ENCODE measurements around the gene BBS5.
"Not testable (repeated sequence)": the region's sequence is repeated elsewhere in the genome, so short reads cannot be mapped to it uniquely, and the experiment has no call there.

Gene BBS5

DNA sequence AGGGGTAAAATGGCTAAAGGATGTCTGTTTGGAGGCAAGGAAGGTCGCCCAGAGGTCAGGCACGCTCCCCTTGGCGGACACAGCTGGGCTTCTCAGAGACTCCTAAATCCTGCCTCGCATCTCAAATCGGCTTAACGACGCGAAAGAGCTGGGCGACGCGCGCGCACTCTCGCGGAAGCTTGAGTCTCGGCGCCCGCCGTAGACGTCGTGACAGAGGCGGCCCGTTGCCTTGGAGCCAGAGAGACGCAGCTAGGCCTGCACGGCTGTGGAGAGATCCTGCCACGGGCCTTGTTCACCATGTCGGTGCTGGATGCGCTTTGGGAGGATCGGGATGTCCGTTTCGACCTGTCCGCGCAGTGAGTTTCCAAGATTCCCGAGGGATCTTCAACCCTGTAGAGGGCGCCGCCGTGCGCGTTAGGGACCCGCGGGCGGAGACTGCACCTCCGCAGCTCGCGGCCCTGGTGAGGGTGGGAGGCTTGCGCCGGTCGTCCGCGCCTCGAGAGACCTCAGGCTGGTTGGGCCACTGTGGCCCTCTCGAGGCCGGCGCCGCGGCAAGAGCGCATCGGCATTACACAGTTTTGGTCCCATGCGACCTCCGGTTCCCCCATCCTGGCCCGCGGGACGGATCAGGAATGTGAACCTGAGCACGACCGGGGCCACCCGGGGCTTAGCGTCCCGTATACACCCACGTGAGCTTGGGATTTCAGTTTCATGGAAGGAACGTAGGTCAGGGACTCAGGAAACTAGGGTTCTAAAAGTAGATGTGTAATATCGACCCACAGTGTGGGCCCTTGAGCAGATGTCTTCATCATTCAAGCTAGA is at the start of gene BBS5:
Gene BBS5 (plus strand): TSS at position 238 of the 822 bp plus-strand sequence. CDS start 60 bp downstream, at position 298.
- DNase-seq, result peak; percentile 80

DNA sequence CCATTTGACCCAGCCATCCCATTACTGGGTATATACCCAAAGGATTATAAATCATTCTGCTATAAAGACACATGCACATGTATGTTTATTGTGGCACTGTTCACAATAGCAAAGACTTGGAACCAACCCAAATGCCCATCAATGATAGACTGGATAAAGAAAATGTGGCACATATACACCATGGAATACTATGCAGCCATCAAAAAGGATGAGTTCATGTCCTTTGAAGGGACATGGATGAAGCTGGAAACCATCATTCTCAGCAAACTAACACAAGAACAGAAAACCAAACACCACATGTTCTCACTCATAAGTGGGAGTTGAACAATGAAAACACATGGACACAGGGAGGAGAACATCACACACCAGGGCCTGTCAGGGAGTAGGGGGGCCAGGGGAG is 47.5 kb upstream of the BBS5 start:
- not testable (repeated sequence) for DNase-seq

DNA sequence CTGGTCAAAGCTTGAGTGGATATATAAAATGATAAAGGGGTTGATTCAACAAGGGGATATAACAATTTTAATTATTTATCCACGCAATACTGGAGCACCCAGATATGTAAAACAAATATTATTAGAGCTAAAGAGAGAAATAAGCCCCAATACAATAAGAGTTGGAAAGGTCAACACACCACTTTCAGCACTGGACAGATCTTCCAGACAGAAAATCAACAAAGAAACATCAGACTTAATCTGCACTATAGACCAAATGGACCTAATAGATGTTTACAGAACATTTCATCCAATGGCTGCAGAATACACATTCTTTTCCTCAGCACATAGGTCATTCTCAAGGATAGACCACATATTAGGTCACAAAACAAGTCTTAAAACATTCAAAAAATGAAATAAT is 45.1 kb upstream of the BBS5 start:
- DNase-seq, result not testable (repeated sequence)

DNA sequence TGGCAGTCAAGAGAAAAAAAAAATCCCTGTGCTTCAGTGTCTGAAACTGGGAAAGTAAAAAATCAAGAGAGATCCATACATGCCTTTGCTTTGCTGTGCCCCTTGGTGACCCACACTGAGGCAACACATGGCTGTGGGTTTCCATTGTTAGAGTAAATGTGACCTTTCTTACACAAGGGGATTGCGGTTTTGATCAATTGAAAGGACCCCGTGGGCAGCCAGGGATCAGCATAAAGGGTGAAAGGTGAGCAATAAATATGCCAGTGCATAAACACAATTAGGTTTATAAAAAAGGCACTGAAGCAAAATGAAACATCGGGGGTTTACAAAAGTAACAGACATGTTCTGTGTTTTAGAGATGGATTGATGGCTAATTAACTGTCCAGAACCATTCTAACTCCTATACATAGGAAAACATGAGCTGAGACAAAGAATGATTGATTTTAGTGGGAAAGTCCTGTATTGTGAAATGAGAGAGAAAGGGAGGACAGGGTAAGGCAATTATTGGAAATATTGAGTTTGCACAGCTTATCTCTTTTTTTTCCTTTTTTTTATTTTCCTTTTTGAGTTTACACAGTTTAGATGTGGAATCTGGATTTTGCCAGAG is 40.7 kb upstream of the BBS5 start:
- DNase-seq, result no peak

DNA sequence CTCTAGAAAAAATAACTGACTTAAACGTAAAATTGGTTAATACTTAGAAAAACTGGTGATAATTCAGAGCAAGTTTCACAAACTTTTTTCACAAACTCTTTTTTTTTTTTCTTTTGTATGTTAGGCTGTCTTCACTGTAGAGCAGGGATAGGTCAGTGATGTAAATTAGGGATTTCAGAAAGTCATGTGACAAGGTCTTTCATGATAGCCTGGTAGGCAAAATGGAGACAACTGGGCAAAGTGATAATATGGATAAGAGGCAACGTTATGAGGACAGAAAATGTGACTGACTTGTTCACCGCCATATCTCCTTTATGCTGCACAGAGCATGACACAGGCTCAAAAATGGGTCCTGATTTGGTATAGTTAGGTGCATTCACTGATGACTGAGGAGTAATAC is 39.4 kb upstream of the BBS5 start:
- DNase-seq, result no peak

DNA sequence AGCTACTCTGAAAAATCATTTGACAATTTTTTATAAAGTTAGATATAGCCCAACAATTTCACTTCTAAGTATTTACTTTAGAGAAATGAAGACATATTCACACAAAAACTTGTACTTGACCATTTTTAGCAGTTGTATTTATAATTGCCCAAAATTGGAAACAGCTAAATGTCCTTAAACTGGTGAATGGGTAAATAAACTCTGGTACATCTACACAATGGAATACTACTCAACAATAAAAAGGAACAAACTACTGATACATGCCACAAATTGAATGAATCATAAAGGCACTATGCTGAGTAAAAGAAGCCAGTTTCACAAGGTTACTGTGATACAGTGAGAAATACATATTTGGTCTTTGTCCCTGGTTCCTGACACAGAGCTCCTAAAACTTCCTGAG is 32.8 kb upstream of the BBS5 start:
- DNase-seq, result no peak

DNA sequence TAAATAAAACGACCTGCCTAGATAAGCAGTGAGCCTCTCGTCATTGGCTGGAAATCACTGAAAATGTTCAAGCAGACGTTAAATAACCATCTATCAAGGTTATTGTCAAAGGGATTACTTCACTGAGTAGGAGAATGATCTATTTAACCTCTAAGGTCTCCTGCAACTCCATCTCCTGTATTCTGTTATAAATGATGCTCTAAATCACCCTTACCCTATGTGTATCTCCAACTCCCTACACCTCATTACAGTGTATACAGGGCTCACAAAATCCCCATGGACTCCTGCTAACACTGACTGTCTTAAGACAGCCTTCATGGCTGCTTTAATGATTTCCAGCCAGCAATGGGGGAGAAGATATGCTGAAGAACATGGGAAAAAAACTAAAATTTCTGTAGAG is 31.0 kb upstream of the BBS5 start:
- DNase-seq, result no peak

DNA sequence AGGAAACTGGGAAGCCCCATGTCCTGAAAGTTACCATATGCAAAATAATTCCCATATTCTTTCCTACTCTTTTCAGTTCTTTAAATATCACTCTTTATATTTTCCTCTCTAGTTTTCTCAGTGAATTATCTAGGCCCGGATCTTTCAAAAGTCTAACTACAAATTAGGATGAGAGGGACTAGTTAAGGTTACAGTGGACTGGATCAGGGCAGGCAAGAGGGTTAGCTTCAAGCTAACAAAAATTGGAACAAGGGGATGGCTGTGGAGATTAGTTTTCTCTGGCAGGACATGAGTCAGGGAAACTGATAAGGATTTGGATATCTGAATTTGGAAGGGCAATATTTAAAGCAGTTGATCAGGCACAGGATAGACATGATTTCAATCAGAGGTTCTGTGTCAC is 30.4 kb upstream of the BBS5 start:
- DNase-seq, result no peak

DNA sequence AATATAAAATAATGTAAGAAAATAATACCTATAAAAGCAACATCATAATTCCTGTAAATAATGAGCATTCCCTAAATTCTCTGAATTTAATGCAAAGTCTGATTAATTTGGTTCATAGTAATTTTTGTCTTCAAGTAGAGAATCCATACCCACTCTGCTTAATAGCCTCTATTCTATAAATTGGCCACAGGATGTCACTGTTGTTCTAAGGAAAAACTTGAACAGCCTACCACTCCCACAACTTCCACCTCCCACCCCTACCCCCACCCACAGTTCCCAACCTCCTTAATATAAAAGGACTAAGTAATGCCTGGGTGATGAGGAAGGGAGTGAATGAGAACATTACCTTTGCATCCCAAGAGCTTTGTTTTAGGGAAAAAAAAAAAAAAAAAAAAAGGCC is 27.2 kb upstream of the BBS5 start:
- DNase-seq, result no peak

DNA sequence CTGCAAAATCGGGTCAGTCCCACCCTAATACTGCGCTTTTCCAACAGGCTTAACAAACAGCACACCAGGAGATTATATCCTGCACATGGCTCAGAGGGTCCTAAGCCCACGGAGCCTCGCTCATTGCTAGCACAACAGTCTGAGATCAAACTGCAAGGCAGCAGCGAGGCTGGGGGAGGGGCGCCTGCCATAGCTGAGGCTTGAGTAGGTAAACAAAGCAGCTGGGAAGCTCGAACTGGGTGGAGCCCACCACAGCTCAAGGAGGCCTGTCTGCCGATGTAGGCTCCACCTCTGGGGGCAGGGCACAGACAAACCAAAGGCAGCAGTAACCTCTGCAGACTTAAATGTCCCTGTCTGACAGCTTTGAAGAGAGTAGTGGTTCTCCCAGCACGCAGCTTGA is 26.2 kb upstream of the BBS5 start:
- not testable (repeated sequence) for DNase-seq

DNA sequence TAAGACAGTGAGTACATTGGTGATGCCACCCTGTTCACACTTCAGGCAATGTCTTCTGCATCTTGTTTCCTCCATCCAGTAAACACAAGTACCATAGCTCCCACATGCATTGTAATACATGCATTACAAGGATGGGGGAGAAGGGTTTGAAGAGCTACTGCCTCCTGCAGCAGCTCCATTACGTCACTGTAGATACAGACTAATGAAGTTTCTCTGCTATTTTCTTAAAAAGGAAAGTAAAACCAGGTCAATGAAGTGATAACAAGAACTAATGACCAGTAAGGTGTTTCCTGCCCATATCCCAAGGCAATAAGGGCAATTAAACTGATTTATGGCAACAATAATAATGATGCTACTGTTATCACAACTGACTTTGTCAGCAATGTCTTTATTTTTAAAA is 18.2 kb upstream of the BBS5 start:
- no peak for DNase-seq

DNA sequence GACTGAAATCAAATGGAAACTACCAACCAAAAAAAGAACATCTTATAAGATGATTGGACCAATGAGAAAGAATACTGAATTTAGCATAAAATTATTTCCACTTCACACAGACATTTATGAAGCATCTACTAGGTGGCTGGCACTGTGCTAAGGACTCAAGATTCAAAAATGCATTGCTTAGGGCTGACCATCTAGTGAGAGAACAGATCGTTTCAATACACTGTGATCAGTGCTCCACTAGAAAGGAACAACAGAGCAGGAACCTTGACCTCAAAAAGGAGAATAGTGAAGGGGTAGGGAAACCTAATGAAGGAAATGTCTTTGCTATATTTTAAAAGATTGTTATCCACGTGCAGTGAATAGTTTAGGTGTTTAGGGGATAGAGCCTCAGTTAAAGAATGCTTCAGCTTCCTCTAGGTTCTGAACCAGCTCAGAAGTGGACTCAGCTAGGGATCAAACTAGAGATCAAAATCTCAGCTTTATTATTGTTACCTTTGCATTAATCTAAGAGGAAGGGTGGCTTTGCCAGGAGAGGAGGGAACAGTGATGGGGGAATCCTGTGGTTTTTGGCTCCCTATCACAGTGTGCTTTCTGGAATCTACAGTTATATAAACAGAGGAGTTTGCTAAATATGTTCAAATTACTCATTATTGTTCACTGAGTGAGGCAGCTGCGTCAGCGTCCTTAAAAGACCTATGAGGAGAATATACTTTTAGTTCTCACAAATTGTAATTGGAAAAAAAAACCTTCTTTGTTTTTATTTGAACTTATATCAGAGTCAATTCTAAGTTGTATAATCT is 16.2 kb upstream of the BBS5 start:
- DNase-seq, result no peak

DNA sequence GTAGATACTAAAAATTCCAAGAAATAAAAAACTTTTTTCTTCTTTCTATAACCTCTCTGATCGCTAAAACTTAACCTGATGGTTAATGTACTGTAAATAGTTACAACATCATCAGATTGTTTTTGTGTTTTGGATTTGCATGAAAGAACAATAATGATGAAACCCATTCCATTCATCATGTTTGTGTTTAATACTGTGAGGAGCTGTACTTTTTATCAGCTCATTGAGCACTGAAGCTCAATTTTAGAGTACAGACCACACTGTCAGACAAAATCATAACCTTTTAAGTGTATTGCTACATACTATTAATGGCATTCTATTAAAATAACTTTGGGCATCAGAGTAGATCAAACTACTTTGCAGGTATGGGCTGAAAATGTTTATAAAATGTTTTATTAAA is 14.8 kb upstream of the BBS5 start:
- no peak for DNase-seq

DNA sequence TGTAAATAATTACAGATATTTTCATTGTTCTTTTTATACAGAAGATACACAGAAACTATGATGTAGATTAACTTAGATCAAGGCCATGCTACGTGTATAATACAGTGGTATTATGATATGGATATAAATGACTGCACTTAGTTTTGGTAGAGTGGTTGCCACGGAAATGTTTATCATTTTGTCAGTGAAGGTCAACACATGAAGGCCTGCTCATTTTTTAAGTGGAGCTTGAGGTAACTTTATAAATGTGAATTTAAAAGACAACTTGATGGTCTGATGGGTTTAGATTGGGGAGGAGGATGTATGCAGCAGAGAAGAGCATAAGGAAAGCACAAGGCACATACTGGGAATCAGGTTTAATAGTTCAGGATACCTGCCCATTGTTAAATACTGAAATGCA is 14.4 kb upstream of the BBS5 start:
- no peak for DNase-seq

DNA sequence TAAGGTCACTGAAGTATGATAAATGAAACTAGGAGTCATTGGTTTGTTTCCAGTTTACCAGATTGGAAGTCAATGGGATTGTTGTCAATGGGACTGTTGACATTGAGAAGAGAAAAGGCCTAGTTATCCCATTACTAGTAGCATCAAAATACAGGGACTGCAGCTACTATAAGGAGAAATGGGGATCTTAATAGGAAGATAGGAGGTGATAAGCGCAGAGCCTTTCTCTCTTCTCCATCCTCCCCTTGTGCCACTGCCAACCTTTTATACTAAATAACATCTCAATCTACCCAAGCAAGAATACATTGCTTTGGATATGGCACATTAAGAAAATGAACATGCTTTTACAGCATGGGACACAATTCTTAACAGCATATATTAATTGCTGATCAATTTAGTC is 10.5 kb upstream of the BBS5 start:
- DNase-seq, result no peak

DNA sequence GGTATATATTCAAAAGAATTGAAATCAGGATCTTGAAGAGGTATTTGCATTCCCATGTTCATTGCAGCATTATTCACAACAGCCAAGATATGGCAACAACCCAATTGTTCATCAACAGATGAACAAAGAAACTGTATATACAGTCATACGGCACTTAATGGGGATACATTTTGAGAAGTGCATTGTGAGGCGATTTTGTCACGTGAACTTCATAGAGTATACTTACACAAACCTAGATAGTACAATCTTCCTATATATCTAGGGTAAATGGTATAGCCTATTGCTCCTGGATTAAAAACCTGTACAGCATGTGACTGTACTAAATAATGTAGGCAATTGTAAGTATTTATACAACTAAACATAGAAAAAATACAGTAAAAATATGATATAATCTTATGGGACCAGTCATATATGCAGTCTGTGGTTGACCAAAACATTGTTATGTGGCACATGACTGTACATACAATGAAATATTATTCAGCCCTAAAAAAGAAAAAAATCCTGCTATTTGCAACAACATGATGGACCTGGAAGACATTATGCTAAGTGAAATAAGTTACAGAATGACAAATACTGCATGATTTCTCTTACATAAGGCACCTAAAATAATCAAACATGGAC is 9.2 kb upstream of the BBS5 start:
- no peak for DNase-seq

DNA sequence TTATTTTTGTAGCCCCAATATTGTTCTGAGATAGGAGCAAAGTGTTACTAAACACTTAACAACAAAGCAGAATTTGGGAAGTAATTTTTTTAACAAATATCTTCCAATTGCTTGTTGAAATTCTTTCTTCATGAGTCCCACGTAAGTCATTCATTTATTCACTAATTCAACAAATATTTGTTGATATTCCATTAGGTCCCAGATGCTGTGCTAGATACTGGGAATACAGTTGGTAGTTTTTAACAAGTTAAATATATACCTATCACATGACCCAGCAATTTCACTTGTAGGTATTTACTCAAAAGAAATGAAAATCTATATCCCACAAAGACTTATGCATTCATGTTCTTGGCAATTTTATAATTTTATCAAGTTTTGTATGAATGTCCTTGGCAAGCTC is 7.0 kb upstream of the BBS5 start:
- DNase-seq, result no peak

DNA sequence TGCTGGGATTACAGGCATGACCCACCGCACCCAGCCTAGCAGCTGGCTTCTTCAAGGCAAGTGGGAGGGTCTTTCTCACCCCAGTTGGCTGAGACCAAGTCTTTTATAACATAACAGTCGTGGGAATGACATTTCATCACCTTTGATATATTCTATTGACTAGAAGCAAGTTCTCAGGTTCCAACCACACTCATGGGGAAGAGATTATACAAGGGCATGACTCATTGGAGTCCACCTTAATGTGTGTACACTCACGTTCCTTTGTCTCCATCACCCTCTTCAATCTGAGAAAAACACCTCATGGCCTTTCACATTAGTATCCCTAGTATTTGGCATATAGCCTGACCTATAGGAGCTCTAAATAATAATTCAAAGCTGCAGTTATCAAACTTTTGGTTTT is 2.8 kb upstream of the BBS5 start:
- DNase-seq, result no peak

DNA sequence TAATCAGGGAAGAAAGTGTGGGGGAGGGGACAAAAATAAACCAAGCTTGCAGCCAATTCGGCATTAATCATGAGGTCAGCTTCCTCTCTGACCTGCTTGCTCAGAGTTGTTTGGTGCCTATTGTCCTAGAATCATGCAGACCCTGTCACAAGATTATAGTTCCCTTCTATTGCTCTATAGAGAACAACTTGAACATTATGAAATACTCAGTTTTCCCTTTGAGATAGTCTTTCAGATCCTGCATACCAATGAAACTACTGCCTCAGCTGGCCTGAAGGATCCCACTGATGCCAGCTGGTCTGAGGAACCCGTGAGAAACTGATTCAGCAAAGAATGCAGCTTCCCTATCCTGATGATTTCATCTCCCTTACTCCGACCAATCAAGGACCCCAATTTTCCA is 955 bp upstream of the BBS5 start:
- DNase-seq, result no peak

DNA sequence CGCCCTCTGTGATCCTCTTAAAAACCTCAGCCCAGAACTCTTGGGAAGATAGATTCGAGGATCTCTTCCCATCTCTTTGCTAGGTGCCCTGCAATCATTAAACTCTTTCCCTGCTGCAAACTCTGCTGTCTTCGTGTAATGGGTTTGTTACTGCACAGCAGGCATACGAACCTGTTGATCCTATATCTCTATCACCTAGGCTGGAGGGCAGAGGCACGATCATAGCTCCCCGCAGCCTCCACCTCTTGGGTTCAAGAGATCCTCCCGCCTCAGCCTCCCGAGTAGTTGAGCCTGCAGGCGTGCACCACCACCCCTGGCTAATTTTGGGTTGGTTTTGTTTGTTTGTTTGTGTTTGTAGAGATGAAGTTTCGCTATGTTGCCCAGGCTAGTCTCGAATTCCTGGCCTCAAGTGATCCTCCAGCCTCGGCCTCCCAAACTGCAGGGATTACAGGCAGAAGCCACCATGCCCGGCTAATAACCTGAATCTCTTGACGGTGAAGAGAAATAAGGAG is 493 bp upstream of the BBS5 start:
- DNase-seq, result no peak

DNA sequence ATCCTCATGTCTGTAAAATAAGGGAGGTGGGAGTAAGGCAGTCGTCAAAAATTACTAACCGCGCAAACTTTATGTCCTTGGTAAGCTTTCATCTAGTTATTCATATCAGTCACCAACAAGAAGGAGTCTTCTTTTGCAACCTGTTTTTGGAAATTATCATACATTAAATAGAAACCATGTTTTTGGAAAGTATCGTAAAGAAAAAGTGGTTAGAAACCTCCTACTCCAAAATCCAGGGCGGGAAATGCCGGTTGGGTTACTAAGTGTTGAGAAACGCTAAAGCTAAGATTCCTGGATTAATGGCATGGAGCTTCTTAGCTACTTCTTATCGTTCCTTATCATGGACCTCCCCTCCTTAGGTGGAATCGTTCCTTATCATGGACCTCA is 778 bp downstream of the BBS5 start:
- no peak for DNase-seq

DNA sequence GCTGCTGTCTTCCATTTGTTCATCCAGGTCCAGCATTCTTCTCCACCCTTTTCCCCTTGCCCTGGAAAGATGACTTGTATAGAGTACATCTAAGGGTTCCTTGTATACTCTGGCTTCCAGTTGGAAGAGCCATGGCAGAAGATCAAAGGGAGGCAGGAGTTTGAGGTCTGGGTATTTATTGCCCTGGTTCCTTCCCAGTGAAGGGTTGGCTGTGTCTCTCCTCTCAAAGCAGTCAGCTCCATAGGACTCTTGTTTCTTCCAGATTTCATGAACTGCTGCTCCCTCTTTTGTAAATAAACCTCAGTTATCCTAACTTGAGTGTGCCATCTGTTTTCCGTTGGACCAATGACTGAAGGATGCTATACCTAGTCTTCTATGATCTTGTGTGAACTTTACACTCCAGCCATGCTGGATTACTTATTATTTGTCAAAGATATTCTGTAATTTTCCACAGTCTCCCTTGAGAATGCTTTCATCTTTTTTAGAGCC is 6.4 kb downstream of the BBS5 start:
- DNase-seq, result no peak

DNA sequence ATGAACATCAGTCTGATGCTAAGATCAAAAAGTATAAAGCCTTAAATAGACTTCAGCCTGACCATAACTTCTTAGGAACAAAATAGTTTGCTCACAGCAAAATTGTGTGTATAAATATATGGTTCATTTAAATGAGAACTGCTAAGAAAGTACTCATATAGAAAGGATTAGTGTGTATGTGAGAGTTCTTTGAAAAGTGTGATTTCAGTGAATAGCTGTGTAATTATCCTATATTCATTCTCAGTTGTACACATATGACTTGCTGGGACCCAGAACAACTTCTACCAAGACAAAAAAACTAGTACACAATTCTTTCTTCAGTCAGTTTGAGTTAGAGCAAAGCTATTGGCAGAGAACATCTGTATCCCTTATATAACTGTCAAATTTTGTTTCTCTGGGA is 7.2 kb downstream of the BBS5 start:
- no peak for DNase-seq

Measured in activated naive CD4-positive, alpha-beta T cell treated with anti-CD3 and anti-CD28 coated beads, Interleukin-2, amount 50 U/mL, for 16 hours (primary cell).